Effector memory CD8-positive, alpha-beta T cell (primary cell): ENCODE data around the gene GREM2.
A peak's percentile ranks its signal among the peaks of the same experiment; 100 is the strongest.

Experiments used
- ATAC-seq: fragments of 150-1000 bp; cut with Tn5 transposase; replicated peaks from 2 replicates; pipeline ENCODE4 v1.10.0; 2021; ENCODE audit warnings: mild to moderate bottlenecking, moderate library complexity
- DNase-seq, 3 experiments: peaks; one replicate each; pipeline ENCODE4 v3.0.0; 2021
- H3K27ac Mint-ChIP-seq, 2 donors: one replicate each; pipeline ENCODE4 v1.8.0; 2022; ENCODE audit warnings: mild to moderate bottlenecking in 2 of 2, mixed read lengths in 2 of 2, moderate library complexity in 2 of 2
- H3K27me3 Mint-ChIP-seq, 2 donors: one replicate each; pipeline ENCODE4 v1.8.0; 2022; ENCODE audit warnings: mixed read lengths in 2 of 2
- H3K36me3 Mint-ChIP-seq: one replicate; pipeline ENCODE4 v1.8.0; 2022; ENCODE audit warnings: mild to moderate bottlenecking, moderate library complexity, mixed read lengths; ENCODE audit not compliant: insufficient read depth
- H3K4me1 Mint-ChIP-seq, 2 donors: one replicate each; pipeline ENCODE4 v1.8.0; 2022; ENCODE audit warnings: low read depth in 2 of 2, mixed read lengths in 2 of 2
- H3K4me3 Mint-ChIP-seq, 2 donors: one replicate each; pipeline ENCODE4 v1.8.0; 2022; ENCODE audit warnings: mild to moderate bottlenecking in 2 of 2, mixed read lengths in 2 of 2, moderate library complexity in 2 of 2
- H3K9me3 Mint-ChIP-seq, 2 donors: one replicate each; pipeline ENCODE4 v1.8.0; 2022; ENCODE audit warnings: mixed read lengths in 2 of 2

Gene GREM2

DNA sequence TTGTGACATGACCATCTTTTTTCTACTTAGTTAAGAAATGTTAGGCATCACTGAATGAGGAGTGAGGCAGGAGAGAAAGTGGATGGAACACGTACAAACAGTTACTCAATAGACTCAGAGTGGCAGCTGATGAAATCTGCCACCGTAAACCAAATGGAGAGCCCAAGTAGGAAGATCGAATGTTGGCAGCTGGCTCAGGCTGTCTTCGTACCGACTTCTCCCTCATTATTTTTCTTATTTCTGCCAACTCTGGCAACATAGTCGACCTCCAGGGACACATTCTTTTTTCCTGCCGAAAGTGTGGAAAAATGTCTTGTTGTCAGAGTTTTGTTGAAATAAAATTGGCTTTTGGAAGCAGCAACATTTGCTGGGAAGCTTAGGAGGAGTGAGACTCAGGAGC is 143.3 kb downstream of the GREM2 start:
- Mint-ChIP-seq H3K4me1 (peaks cover 0 to 7% of the 10 kb centered on the region in 2 donors), H3K4me3 (no peak overlapping the region), H3K9me3 (no peaks in the 10 kb centered on the region), H3K27ac (no peak overlapping the region), H3K36me3 (peaks cover 3% of the 10 kb centered on the region), H3K27me3 (no peaks in the 10 kb centered on the region)
- DNase-seq (no peak), ATAC-seq (no peak)

DNA sequence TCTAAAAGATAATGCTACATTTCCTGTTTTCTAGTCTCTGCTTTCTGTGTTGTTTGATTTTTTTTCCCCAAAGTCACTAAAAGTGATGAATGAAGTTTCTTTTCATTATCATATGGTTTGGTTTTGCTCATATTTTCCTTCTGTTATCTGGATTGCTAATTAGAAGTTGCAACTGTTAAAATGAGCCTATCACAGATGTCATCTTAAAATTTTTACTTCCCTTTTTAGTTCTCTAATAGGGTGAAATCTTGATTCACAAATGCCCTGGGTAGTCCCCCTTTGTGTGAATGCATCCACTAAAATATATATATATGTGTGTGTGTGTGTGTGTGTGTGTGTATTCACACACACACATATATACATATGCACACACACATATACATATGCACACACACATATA is 144.1 kb downstream of the GREM2 start:
- DNase-seq (no peak), ATAC-seq (no peak)
- Mint-ChIP-seq H3K36me3 (peaks cover 3% of the 10 kb centered on the region), H3K27ac (no peak overlapping the region), H3K4me3 (no peak overlapping the region), H3K27me3 (no peaks in the 10 kb centered on the region), H3K4me1 (peaks cover 0 to 7% of the 10 kb centered on the region in 2 donors), H3K9me3 (peaks cover 2 to 3% of the 10 kb centered on the region in 2 donors)

DNA sequence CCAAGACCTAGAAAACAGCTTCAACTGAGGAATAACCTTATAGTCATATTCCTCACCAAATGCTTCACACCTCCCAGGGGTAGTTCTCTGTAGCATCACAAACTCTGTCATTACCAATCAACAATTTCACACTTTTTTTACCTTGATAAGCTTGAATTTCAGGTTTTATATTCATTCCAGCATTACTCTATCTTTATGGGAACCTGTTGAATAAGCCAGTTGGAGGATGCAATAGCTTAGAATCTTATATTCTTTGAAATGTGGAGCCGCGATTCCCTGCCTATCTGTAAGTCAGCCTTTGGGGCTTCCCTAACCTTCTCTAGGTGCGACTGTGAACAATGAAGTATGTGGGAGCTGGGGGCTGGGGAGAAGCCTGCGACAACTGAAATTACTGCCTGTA is 145.4 kb downstream of the GREM2 start:
- no peaks in the 10 kb centered on the region for H3K27me3 Mint-ChIP-seq
- peaks cover 0 to 7% of the 10 kb centered on the region in 2 donors for H3K4me1 Mint-ChIP-seq
- peaks cover 5% of the 10 kb centered on the region in 2 donors for H3K9me3 Mint-ChIP-seq
- no peak overlapping the region for H3K4me3 Mint-ChIP-seq
- DNase-seq, result no peak
- no peak for ATAC-seq
- H3K27ac Mint-ChIP-seq, result no peak overlapping the region
- H3K36me3 Mint-ChIP-seq, result peaks cover 3% of the 10 kb centered on the region

DNA sequence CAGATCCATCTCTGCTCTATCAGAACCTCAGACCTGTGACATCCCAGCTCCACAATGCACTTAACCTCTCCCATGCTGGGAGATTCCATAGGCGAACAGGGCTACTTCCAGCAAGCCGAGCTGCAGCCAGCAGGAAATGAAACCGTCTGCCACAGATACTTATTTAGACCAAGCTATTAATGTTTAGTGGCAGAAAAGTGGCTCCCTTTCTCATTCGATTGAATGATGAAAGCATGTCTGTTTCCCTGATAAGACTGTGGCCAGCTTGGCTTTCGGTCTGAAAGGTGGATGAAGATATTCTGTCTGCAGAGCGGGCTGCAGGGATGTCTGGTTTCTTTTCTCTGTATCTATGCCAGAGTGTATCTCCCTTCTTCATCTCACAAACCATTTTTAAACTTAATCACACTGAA is 146.4 kb downstream of the GREM2 start:
- peak overlapping the region in 1 of 2 donors; percentile 63 for H3K4me3 Mint-ChIP-seq
- H3K9me3 Mint-ChIP-seq, result peaks cover 5 to 8% of the 10 kb centered on the region in 2 donors
- ATAC-seq (no peak), DNase-seq (no peak)
- peaks cover 3% of the 10 kb centered on the region for H3K36me3 Mint-ChIP-seq
- no peak overlapping the region for H3K27ac Mint-ChIP-seq
- peaks cover 0 to 7% of the 10 kb centered on the region in 2 donors for H3K4me1 Mint-ChIP-seq
- no peaks in the 10 kb centered on the region for H3K27me3 Mint-ChIP-seq

DNA sequence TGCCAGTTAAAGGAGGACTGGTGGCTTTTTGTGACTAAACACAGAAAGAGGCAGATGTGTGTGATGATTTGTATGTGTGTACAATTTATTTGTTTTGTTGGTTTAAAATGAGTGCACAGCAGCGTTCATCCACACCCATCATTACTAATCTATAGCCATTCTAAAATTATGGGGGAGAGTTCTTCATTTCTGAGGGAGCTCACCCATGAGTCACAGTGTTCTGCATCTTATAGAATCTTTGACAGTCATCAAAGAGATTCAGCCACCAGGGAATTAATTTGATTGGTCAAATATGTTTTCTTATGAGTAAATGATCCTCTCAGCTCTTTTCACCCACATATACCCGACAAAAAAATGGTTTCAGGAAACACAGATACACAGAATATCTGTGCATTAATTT is 147.9 kb downstream of the GREM2 start:
- ATAC-seq, result no peak
- Mint-ChIP-seq H3K9me3 (peaks cover 5 to 8% of the 10 kb centered on the region in 2 donors), H3K4me3 (no peak overlapping the region), H3K27ac (no peak overlapping the region), H3K27me3 (no peaks in the 10 kb centered on the region), H3K4me1 (peaks cover 0 to 7% of the 10 kb centered on the region in 2 donors), H3K36me3 (peaks cover 3% of the 10 kb centered on the region)
- no peak for DNase-seq

DNA sequence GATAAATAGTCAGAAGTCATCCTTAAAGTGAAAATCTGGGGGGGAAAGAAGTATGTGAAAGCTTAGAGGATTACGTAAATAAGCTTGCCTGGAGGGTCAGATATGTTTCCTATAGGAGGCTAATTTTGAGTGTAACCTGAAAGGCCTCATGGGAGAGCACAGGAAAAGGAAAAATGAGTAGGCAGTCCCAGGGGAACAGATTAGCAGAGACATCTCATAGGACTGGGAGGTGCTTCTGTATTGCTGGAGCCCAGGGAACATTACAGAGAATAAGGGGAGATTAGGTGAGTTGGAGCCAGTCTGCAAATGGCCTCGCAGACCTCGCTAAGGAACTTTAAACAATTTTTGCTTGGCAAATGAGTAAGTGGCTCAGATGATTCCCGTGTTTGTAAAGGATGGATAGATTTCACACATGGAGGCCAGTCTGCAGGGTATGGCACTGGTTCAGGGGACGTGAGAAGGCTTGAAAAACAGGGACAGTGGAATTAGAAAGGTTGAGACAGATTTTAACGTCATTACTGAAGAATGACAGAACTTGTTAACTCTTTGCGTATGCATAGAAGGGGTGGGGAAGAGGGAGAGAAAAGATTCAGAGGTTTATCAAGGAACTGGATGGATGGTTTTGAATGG is 149.1 kb downstream of the GREM2 start:
- H3K27ac Mint-ChIP-seq, result no peak overlapping the region
- H3K9me3 Mint-ChIP-seq, result peaks cover 5 to 8% of the 10 kb centered on the region in 2 donors
- no peak overlapping the region for H3K4me3 Mint-ChIP-seq
- DNase-seq (no peak), ATAC-seq (no peak)
- peaks cover 3% of the 10 kb centered on the region for H3K36me3 Mint-ChIP-seq
- H3K4me1 Mint-ChIP-seq, result peaks cover 0 to 7% of the 10 kb centered on the region in 2 donors
- no peaks in the 10 kb centered on the region for H3K27me3 Mint-ChIP-seq

DNA sequence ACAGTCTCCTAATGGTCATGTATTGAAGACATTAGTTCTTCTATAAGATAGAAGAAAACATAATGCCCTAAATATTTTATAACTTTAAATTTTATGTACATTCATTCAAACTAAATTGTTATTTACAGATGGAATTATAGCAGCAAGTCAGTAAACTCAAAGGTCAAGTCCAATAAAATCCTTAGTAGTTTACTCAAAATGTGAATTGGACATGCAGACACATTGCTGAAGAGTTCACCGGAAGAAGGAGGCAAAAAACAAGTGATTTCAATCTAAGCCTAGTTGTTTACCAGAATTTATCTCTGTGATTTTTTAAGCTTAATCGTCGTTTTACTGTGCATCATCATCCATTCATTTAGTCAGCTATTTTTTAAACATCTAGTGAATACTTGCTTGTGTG is 149.7 kb downstream of the GREM2 start:
- Mint-ChIP-seq H3K4me3 (no peak overlapping the region), H3K4me1 (peaks cover 0 to 7% of the 10 kb centered on the region in 2 donors), H3K27ac (no peak overlapping the region), H3K27me3 (no peaks in the 10 kb centered on the region), H3K9me3 (peaks cover 5 to 10% of the 10 kb centered on the region in 2 donors), H3K36me3 (peaks cover 3% of the 10 kb centered on the region)
- DNase-seq (no peak), ATAC-seq (no peak)

DNA sequence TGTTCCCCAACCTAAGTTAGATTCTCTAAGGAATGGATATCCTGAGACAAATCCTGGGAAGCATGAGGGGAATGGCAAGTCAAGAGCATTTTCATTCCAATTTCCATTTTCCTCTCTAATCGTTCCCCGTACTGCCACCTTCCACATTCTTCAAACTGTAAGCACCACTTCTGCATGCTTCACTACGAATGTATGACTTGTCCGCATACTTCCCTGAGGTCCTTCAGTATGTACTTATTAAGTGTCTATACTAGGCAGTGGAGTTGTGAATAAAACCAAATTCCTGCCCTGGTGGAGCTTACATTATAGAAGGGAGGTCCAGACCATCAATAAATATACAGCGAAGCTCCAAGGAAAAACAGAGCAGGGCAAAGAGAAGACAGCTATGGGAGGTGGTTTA is 154.8 kb downstream of the GREM2 start:
- ATAC-seq, result no peak
- no peak overlapping the region for H3K27ac Mint-ChIP-seq

DNA sequence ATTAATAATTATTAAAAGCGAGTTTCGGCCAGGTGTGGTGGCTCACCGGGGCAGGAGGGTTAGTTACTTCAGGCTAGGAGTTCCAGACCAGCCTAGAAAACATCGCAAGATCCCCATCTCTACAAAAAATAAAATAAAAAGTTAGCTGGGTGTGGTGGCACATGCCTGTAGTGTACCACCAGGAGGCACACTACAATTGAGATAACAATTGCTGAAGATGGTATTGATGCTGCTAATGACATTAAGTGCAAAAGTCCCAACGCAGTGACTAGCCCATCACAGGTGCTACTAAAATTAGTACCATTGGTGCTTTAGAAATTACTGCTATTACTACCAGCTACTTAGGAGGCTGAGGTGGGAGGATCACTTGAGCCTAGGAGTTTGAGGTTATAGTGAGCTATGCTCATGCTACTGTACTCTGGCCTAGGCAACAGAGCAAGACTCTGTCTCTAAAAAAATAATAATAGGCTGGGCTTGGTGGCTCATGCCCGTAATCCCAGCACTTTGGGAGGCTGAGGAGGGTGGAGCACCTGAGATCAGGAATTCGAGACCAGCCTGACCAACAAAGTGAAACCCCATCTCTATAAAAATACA is 156.6 kb downstream of the GREM2 start:
- H3K4me3 Mint-ChIP-seq, result no peak overlapping the region

More for the DNA sequence above, 154.8 kb downstream of the GREM2 start:
- H3K4me3 Mint-ChIP-seq, result no peak overlapping the region
- peaks cover 0 to 7% of the 10 kb centered on the region in 2 donors for H3K9me3 Mint-ChIP-seq
- H3K27me3 Mint-ChIP-seq, result no peaks in the 10 kb centered on the region
- peaks cover 3% of the 10 kb centered on the region for H3K36me3 Mint-ChIP-seq
- DNase-seq, result no peak
- H3K4me1 Mint-ChIP-seq, result no peaks in the 10 kb centered on the region

DNA sequence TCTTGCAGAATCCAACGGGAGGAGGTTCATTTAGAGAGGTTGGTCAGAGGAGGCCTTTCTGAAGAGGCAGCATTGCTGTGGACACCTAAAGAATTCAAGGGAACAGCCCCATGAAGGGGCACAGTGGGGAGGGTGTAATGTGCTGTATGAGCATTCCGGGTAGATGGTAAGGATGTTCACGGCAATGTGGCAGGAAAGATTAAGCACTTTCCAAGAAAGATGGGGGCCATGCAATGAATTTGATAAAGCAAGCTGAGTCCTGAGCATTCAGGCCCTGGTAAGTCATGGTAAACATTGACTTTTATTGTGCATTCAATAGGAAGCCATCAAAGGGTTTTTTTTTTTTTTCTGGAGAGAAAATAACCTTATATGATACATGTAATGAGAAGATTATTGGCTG is 166.6 kb downstream of the GREM2 start:
- Mint-ChIP-seq H3K4me1 (no peaks in the 10 kb centered on the region), H3K27me3 (no peaks in the 10 kb centered on the region), H3K4me3 (no peak overlapping the region), H3K27ac (no peak overlapping the region), H3K36me3 (no peaks in the 10 kb centered on the region), H3K9me3 (peaks cover 0 to 6% of the 10 kb centered on the region in 2 donors)
- ATAC-seq (no peak), DNase-seq (no peak)

More for the DNA sequence above, 156.6 kb downstream of the GREM2 start:
- DNase-seq (no peak), ATAC-seq (peak; percentile 55)
- Mint-ChIP-seq H3K36me3 (peaks cover 3% of the 10 kb centered on the region), H3K9me3 (peaks cover 0 to 4% of the 10 kb centered on the region in 2 donors), H3K27me3 (no peaks in the 10 kb centered on the region), H3K27ac (no peak overlapping the region), H3K4me1 (no peaks in the 10 kb centered on the region)

DNA sequence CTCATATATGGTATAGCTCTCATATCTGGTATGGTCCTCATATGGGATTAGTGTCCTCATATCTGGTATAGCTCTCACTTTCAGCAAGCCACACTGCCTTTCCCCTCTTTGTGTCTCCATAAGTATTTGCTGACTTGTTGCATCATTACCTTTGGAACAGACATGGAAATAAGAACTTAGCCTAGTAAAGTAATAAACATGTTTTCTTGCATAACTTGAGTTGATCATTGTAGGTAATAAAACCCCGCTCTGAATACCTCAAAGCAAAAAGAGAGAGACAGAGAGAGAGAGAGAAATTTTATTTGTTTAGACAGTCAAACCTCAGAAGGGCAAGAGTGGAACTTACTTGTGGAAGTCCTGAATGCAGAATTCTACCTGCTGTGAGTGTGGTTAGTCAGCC is 170.3 kb downstream of the GREM2 start:
- Mint-ChIP-seq H3K4me1 (no peaks in the 10 kb centered on the region), H3K27me3 (no peaks in the 10 kb centered on the region), H3K27ac (no peak overlapping the region), H3K36me3 (peaks cover 3% of the 10 kb centered on the region), H3K9me3 (peaks cover 0 to 6% of the 10 kb centered on the region in 2 donors), H3K4me3 (no peak overlapping the region)
- no peak for ATAC-seq
- no peak for DNase-seq
